Pericardium fibroblast (primary cell): ENCODE data around the gene SOD1. TPM values are rescaled to one million over a fixed set of nuclear protein-coding genes. Genes with fewer than 3 reads are reported as not detected.

Experiments
- total RNA-seq: library from RNA; depleted of rRNA; stranded (reverse); fragments of >200 nt; gene quantifications from 2 replicates; pipeline ENCODE4 v1.2.3, GENCODE V29; 2015

The SOD1 gene
- 184 and 224 TPM in 2 replicates for total RNA-seq

GRCh38 chr21:31659536-31660258 is at the start of gene SOD1:
SOD1 (plus strand) TSS chr21:31659693; CDS start chr21:31659770, 77 bp downstream.

Other genes with a start within 250 kb of the SOD1 start
- gene SCAF4, start 72.4 kb downstream of the SOD1 start, total RNA-seq, result 4.7 and 5.5 TPM in 2 replicates
- 0.17 and 0.47 TPM in 2 replicates for gene HUNK, start 213.3 kb downstream of the SOD1 start, total RNA-seq